DMS 273 treated with DMSO at 0.1 percent for 48 hours (cell line): Measurements from ENCODE around the gene SACM1L.
"Not testable (repeated sequence)": the region's sequence is repeated elsewhere in the genome, so short reads cannot be mapped to it uniquely, and the experiment has no call there.

Source experiments
- DNase-seq: peaks from one replicate; lab custom pipeline; 2025; lab: John Stamatoyannopoulos, UW

SACM1L gene

DNA sequence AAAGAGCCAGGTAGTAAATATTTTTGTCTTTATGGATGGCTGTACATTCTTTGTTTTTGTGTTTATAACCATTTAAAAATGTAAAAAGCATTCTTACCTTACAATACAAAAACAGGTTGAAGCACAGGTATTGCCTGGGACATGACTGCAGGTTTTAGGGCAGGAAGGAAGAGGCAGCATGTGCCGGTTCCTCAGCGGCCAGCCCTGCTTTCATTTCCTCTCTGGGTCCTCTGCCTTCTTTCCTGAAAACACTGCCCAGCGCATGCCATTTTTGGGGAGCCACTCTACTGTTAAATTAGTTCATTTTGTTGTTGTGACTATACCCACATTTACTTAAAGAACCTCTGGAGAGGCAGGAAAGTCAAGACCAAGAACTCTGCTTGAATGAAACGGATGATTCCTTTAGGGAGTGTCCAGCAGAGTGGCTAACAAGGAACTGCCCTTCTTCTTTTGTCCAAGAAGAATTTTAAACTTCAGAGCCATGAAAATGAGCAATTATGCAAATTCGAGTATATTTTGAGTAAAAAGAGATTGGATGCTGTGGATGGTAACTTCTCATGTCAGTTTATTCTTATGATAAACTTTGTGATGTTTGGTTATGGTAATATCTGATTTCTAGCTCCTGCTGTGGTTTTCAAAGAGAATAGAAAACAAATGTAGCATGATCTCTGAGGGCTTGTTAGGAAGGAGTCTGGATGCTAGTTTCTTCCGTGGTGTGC lies 52.7 kb downstream of the SACM1L start:
- no peak for DNase-seq

DNA sequence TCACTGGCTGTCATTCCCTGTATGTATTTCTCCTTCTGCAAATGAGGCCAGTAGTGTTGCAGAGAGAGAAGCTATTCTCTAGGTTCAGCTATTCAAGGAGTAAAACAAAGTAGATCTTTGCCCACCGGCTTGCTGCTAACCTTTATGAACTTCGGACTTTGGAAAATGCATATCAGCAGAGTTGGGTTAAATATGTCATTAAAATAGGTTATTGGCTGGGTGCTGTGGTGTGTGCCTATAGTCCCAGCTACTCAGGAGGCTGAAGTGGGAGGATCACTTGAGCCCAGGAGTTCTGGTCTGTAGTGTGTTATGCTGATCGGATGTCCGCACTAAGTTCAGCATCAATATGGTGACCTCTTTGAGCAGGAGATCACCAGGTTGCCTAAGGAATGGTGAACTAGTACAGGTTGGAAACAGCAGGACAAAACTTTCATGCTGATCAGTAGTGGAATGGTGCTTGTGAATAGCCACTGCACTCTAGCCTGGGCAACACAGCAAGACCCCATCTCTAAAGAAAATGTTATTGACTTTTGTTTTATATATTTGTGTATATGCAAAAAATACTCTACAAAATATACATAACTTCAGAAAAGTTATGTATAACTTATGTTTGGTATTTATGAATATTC lies 53.4 kb downstream of the SACM1L start:
- no peak for DNase-seq

DNA sequence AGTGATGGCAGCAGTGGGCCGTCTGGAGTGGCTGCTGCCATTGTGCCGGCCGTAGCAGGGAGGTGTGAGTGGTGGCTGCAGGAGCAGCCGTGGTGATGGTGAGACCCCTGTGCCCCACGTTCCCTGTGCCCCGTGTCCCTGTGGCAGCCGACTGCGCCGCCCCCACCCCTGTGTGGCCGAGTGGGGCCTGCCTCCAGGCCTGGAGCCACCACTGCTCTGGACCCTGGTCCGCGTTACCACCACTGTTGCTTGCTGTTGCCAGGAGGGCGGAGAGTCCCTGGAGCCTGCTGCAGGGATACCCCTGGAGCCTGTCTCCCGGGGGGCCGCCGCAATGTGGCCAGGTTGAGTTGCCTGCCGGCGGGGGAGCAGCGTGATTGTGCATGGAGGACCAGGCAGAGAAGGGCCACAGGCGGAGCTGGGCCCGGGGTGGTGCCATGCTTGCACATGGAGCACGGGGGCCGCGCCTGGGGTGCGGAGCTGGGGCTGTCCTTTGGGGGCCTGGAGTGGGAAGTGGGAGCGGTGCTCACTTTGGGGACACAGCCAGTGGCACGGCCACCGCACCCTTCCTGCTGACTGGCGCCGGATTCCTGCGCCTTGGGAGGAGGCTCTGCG lies 57.1 kb downstream of the SACM1L start:
- no peak for DNase-seq

DNA sequence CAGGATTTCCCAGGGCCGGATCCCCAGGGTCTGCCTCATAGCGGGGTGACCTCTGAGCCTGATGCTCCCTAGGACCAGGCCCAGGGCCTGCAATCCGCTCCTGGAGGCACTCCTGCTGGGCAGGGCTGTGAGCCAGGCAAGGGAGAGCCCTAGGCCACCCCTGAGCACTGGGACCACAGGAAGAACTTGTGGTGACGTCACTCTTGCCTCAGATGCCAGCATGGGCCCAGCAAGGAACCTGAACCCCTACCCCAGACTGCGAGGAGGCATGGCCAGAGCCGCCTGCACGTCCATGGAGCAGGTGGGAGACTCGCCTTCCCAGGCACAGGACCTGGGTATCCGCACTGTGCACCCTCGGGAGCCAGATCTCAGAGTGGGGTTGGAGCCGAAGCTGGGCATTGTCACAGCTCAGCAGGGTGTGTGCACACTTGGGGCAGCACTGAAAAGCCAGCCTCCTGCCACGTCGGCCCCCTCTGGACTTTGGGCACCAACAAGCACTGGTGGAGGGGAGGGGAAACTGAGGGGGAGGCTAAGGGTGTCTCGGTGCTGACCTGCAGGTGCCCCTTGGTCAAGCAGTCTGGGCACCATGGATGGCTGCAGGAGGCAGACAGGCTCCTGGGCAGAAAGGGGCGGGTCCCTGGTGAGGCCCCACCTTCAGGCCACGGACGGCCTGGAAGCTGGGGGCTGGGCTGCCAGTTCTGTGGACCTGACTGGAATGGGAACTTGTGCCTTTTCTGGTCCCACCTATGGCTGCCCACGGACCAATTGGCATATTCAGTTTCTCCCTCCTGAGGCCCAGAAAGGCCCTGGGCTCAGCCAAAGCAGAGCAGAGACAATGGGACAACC lies 57.8 kb downstream of the SACM1L start:
- no peak for DNase-seq

DNA sequence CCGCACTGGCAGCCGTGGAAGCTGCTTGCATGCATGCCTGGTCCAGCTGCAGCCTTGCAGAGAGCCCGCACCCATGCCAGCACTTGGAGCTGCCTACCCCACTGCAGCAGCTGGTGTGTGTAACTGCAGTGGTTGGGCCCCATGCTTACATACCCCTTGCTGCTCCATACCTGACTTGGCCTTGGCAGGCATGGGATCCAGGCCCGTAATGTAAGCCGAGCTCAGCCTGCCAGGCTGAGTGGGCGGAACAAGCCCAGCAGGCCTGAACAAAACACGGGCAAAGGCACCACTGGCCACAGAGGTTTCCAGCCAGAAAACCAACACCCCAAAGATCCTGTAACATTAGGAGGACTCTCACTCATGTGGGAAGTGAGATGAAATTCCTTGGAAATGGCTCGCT lies 58.9 kb downstream of the SACM1L start:
- no peak for DNase-seq

DNA sequence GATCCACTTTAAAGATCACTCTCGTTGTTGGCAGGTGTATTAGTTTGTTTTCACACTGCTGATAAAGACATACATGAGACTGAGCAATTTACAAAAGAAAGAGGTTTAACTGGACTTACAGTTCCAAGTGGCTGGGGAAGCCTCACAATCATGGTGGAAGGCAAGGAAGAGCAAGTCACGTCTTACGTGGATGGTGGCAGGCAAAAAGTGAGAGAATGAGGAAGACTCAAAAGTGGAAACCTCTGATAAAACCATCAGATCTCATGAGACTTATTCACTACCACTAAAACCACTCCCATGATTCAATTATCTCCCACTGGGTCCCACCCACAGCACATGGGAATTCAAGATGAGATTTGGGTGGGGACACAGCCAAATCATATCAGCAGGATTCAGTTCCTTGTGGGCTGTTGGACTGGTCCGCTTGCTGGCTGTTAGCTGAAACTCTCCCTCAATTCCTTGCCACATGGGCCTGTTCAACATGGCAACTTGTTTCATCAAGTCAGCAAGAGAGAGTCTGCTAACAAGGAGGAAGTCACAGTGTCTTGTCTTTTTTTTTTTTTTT lies 59.9 kb downstream of the SACM1L start:
- DNase-seq = not testable (repeated sequence)

DNA sequence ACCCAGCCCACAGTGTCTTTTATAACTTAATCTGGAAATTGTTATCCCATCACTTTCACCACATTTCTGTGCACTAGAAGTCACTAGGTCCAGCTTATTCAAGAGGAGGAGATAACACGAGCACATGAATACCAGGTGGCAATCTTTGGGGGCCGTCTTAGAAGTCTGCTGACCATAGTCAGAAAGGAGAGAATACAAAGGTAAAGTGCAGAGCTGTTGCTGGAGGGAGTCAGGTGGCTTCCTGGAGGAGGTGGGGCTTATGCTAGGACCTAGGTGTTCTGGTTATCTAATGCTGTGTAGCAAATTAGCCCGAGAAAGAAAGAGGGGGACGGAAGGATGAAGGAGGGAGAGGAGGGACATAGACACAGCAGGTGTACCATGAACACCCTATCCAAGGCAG lies 60.7 kb downstream of the SACM1L start:
- DNase-seq = no peak

DNA sequence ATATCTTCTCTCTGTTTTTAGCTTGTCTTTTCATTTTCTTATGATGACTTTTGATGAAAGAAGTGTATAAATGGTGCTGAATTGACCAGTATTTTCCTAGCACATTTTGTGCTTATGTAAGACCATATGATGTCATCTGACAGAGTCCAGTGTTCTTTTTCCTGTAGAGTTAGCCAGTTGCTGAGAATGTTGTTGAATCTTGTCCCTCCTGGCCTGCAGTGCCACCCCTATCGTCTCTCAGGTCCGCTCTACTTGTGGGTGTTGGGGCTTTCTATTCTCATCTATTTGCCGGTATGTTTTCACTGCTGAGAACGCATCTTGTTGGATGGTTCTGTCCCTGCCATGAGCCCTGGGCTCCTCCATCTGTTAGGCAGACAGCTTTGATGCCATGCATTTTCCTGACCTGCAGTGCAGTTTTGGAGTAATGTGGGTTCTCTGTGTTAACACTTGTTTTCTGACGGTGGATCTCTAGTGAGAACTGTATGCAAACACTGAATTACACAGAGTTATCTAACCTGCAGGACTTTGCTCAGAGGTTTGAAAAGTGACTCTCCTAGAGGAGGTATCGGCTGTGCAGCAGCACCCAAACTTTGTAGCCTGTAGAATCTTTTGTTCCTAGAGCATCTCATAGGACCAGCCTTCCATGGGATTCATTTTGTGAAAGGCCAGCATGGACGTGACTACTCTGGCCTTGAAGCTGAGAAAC lies 62.5 kb downstream of the SACM1L start:
- no peak for DNase-seq

DNA sequence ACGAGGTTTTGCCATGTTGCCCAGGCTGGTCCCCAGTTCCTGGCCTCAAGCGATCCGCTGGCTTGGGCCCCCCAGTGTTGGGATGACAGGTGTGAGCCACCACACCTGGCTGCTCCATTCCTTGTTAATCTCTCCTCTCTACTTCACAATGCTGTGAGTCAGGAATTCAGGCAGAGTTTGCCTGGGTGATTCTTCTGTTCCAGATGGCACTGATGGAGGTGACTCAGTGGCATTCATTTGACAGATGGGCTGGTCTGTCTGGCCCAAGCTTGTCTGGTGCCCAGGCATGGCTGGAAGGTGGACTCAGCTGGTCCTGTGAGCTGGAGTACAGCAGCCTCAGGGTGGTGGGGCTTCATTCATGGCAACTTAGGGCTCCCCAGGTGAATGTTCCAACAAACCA lies 63.9 kb downstream of the SACM1L start:
- DNase-seq = no peak

DNA sequence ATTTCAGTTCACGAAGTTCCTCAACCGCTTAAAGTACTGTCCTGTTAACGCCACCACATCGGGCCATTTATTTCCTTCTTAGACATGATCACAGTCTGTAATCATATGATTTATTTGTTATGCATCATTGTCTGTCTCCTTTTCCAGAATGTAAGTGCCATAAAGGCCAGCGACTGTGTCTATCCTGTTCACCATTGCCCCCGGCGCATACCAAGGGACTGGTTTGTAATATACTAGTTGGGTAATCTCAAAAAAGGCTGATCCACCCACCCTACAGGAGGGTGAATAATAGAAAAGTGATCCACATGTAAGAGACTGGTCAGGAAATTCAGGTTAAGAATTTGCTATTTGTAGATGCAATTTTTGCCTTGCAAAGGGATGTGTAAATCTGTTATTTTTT lies 65.3 kb downstream of the SACM1L start:
- no peak for DNase-seq

DNA sequence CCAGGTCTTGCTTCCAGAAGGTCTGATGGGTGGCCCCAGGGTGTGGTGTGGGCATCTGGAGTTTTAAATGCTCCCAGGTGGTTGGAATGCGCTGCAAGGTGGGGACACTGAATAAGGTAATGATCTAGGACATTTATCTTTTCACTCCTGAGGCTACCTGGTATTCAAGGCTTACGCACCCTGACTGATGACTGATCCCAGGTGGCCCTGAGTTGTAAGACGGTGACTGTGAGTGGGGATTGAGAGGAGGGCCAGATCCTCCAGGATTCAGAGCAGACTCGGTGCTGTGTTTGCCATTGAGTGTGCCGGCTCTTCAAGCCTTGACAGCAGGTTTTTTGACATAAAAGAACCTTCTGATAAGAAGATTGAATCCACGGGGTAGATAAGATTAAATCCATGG lies 66.9 kb downstream of the SACM1L start:
- DNase-seq = no peak

DNA sequence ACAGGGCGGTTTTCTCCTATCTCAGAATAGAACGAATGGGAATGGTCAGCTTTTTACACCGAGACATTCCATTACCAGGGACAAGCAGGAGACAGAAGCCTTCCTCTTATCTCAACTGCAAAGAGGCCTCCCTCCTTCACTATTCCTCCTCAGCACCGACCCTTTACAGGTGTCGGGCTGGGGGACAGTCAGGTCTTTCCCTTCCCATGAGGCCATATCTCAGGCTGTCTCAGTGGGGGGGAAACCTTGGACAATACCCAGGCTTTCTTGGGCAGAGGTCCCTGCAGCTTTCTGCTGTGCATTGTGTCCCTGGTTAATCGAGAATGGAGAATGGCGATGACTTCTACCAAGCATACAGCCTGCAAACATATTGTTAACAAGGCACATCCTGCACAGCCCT lies 67.9 kb downstream of the SACM1L start:
- not testable (repeated sequence) for DNase-seq

DNA sequence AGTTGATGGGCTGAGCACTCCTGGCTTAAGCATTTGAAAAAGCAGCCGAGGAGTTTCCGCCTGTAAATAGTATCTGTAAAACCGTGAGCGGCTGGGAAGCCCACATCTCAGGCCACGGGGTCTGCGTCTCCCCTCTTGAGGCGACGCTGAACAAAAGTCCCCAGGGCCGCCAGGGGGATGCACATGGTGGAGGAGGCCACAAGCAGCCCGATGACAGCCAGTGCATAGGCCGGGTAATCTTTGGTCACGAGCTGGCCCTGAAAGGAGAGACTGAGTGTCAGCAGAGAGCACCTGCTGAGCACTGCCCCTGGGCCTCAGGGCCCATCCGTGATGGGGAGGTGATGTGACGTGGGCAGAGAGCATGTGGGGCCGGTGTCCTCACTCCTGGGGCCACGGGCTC lies 69.7 kb downstream of the SACM1L start:
- no peak for DNase-seq

DNA sequence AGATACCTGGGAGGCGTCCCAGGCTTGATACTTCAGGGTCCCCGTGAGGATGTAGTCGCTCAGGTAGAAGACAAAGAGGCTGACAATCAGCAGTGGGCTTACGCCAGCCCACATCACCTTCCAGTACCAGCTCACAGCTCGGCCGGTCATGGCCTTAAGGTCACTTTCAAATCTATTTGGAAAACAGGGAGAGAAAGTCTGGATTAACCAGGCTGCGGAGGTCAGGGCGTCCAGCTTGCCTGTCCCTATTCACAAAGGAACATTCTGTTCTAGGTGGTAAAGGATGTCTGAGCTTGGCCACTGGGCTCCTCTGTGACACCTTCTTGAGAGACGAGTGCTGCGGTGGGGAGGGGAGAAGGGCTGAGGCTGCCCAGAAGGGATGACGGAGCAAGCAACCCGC lies 70.7 kb downstream of the SACM1L start:
- no peak for DNase-seq

DNA sequence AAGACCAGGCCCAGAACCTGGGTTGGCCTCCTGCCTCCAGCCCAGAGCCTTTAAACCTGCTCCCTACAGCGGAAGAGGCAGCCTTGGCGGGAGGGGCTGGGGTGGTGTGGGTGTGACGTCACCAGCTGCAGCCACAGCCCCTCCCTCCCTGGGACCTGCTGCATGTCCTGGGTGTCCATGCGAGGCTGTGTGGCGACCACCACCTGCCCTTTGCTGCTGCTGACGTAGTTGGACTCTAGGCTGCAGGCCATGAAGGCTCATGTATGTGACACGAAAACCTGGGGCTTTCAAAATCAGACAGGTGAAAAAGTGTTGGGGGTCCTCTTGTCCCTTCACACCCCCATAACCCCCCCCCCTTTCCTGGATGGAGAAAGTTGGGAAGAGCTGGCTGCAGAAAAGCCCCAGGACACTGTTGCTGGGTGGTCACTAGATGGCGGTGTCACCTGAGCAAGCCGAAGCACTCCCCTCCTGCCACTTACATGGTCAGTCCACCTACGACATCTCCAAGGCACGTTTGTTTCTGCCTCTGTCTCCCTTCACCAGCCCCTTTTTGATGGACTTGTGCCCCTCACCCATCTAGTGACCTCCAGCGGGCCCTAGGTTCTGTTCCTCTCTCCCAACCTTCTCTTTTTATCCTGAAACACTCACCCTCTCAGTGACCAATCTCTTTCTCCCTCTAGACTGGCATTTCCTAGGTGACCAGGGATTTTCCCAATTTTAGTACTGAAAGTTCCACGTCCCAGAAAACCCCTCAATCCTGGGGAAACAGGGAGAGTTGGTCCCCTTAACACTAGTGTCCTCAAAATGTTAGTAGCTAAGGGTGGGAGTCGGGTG lies 71.9 kb downstream of the SACM1L start:
- peak; percentile 12 for DNase-seq

DNA sequence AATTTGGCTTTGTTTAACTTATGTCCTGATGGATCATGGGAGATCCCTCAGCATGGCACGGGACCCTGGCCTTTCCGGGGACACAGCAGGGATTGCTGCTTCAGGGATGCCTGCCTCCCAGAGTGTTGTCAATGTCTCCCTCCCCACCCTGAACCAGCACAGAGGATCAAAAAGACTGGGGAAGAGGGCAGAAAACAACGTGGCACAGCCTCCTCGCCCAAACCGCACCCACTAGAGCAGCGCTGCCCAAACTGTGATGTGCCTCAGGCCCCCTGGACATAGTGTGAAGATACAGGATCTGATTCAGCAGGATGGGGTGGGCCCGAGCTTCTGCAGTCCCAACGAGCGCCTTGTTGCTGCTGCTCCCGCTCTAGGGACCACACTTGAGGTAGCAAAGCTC lies 72.6 kb downstream of the SACM1L start:
- no peak for DNase-seq

DNA sequence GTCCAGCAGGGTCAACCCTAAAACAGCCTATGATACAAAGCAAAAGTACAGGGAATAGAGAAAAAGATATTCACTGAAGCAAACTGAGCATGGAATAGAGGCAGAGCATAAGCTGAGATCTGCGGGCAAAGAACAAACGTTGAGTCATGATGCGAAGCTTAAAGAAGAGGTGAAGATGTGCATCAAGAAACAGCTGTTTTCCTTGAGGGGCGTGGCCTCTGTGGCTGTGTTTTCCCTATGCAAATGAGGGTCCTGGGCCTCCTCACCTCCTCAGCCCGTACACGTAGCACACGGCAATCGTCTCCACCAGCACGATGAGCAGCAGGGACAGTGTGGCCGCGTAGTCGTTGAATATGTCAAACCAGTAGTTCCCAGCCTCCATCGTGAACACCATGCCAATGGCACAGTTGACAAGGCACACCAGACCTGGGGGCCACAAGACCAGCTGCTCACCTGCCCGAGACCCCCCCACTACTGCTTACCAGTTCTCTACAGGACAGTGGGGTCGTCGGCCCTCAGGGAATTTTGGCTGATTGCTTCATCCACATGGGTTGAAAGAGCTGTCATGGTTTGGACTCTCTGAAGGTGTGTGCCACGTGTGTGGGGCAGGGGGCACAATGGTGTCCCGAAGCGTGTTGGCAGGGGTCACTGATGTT lies 73.6 kb downstream of the SACM1L start:
- DNase-seq = no peak

DNA sequence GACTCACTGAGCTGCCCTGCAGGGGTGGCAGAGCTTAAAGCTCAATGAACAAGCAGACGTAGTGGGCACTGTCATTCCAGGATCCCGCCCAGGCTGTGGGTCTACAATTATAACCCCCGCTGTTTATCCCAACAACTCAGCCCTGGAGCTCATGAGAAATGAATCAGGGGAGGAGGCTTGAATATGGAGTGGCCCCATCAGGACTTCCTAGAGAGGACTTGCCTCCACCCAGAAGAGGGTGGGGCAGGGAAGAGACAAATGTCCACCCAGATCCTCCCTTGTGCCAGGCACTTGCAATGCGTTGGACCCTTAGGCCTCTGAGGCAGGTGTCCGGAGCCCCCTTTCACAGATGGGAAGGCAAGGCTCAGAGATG lies 74.1 kb downstream of the SACM1L start:
- no peak for DNase-seq

DNA sequence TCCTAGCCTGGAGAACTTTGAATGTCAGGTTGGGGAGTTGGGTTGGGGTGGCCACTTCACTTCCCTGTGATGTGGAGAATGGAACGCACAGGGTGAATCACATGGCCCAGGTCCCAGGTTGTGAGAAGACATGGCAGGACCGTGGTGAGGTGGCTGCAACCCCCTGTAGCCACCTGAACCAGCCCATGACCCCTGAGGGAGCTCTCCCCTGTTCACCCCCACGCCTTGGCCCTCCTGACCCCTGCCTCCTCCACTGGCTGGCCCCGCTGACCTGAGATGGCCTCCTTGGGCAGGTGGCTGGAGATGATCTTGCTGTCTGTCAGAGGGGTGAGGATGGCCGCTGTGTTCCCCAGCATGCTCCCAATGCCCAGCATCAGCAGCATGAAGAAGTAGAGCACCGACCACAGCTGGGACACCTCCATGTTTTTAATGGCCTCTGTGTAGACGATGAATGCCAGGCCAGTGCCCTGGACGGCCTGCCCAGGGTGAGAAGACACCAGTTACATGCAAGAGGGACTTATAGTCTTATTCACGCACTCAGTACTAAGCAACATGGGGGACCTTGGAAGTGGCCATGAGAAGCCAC lies 76.2 kb downstream of the SACM1L start:
- no peak for DNase-seq

DNA sequence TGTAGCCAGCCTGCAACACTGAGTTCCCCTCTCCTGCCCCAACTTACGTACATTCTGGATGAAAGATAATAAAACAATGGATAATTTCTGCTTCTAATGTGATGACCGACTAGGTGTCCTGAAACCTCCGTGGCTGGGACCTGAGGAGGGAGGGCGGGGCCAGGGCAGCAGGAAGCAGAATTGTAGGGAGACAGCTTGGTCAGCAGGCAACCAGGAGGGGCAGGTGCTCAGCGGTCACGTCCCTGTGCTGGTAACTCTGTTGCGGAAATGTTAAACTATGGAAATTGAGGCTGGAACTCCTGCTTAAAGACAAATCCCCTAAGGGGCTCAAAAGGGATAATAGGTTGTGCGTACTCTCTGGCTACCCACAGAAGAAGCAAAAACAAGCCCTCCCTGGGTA lies 76.8 kb downstream of the SACM1L start:
- DNase-seq = no peak
